ENCODE measurements around the gene KCNJ2.

KCNJ2 gene

DNA sequence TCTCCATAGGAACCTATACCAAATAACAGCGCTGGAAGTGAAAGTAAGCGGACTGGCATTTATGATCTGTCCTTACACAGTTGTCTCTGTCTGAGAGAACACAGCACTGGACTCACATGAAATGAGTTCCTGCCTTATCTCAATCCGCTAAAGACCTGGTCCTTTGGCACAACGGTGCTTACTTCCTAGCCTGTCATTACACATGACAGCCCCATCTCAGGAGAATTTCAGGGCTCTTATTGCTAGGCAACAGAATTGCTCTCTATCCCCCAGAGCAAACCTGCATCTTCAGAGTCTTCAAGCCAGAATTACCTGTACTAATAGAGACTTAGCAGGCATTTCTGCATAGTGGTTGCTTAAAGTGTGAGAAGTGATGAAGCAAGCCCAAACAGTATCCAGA, 4.3 kb downstream of the KCNJ2 start:
- TF ChIP-seq CTCF (IDR thresholded peaks at IDR 0.05) = no peak
- H3K4me3 ChIP-seq = no peak overlapping the region
- H3K27ac ChIP-seq = no peak overlapping the region
- peaks cover 0 to 21% of the 10 kb centered on the region in 2 donors for H3K27me3 ChIP-seq
- intact Hi-C loops (cut with DNase I; ENCODE audit: low total_unique reads) = no loop called here
- no peaks in the 10 kb centered on the region for H3K9me3 ChIP-seq
- peaks cover 0 to 19% (median 11%) of the 10 kb centered on the region in 4 donors for H3K4me1 ChIP-seq
- H3K36me3 ChIP-seq = peaks cover 0 to 6% (median 0%) of the 10 kb centered on the region in 3 donors
- DNase-seq = no peak

DNA sequence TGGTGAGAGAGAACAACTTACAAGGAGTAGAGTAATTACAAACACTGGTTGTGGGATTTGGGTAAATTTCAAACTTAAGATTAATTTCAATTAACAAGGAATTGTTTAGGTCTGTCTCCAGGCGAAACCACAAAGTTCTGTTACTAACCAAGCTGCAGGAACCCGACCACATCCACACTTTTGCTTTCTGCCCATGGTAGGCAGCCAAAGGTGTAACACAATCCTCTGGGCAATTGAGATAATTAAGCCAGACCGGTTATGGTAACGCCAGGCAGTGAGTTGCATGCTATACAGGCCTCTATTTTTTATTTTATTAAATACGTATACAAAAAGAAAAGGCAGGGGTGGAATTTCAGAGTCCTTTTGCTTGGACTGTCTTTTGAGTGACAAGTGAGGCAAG, 12.0 kb downstream of the KCNJ2 start:
- no peak for DNase-seq
- intact Hi-C loops (cut with DNase I; ENCODE audit: low total_unique reads) = no loop called here
- Histone ChIP-seq H3K36me3 (no peaks in the 10 kb centered on the region), H3K27ac (no peak overlapping the region), H3K27me3 (no peaks in the 10 kb centered on the region), H3K4me1 (no peaks in the 10 kb centered on the region), H3K9me3 (no peaks in the 10 kb centered on the region), H3K4me3 (no peak overlapping the region)
- TF ChIP-seq CTCF (IDR thresholded peaks at IDR 0.05) = no peak

GRCh38 chr17:70181866-70182265, 12.5 kb downstream of the KCNJ2 start:
- no peaks in the 10 kb centered on the region for H3K4me1 ChIP-seq
- no peak overlapping the region for H3K4me3 ChIP-seq
- no peaks in the 10 kb centered on the region for H3K27me3 ChIP-seq
- intact Hi-C loops (cut with DNase I; ENCODE audit: low total_unique reads) = no loop called here
- no peak overlapping the region for H3K27ac ChIP-seq
- no peaks in the 10 kb centered on the region for H3K36me3 ChIP-seq
- H3K9me3 ChIP-seq = no peaks in the 10 kb centered on the region
- DNase-seq = no peak
- no peak for TF ChIP-seq CTCF (IDR thresholded peaks at IDR 0.05)

GRCh38 chr17:70183508-70183907, 14.2 kb downstream of the KCNJ2 start:
- intact Hi-C loops (cut with DNase I; ENCODE audit: low total_unique reads) = no loop called here
- Histone ChIP-seq H3K27ac (no peak overlapping the region), H3K4me3 (no peak overlapping the region), H3K36me3 (no peaks in the 10 kb centered on the region), H3K27me3 (no peaks in the 10 kb centered on the region), H3K4me1 (no peaks in the 10 kb centered on the region), H3K9me3 (no peaks in the 10 kb centered on the region)
- DNase-seq = no peak
- TF ChIP-seq CTCF (IDR thresholded peaks at IDR 0.05) = no peak

DNA sequence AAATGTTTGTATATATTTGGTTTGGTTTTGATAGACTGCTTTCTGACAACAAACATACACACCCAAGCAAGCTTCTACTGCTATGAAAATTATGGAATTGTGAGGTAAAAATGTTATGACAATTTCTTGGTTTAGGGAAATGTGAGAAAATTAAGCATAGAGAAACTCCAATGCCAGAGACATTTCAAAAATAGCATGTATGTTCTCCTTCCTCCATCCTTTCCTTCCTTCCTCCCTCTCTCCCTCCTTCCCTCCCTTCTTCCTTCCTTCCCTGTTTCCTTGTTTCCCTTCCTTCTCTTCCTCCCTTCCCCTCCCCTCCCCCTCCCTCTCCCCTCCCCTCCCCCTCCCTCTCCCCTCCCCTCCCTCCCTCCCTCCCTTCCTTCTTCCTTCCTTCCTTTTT, 14.9 kb downstream of the KCNJ2 start:
- no peak for DNase-seq
- no peak overlapping the region for H3K4me3 ChIP-seq
- H3K27me3 ChIP-seq = no peaks in the 10 kb centered on the region
- no peak overlapping the region for H3K27ac ChIP-seq
- no peaks in the 10 kb centered on the region for H3K4me1 ChIP-seq
- intact Hi-C loops (cut with DNase I; ENCODE audit: low total_unique reads) = no loop called here
- TF ChIP-seq CTCF (IDR thresholded peaks at IDR 0.05) = no peak
- no peaks in the 10 kb centered on the region for H3K9me3 ChIP-seq
- no peaks in the 10 kb centered on the region for H3K36me3 ChIP-seq

- Histone ChIP-seq H3K4me1 (no peaks in the 10 kb centered on the region), H3K9me3 (no peaks in the 10 kb centered on the region), H3K27ac (no peak overlapping the region), H3K36me3 (no peaks in the 10 kb centered on the region), H3K4me3 (no peak overlapping the region), H3K27me3 (no peaks in the 10 kb centered on the region)
- no peak for DNase-seq
- no peak for TF ChIP-seq CTCF (IDR thresholded peaks at IDR 0.05)
- intact Hi-C loops (cut with DNase I; ENCODE audit: low total_unique reads) = no loop called here
Observed at GRCh38 chr17:70184770-70185169, 15.4 kb downstream of the KCNJ2 start.
